Glomerular endothelial cell (primary cell): ENCODE measurements around the gene FEN1. TPM values are rescaled to one million over a fixed set of nuclear protein-coding genes. Genes with fewer than 3 reads are reported as not detected.

Experiments used
- DNase-seq: peaks from one replicate; pipeline ENCODE4 v3.0.0-alpha.2; 2011; ENCODE audit warnings: low read depth, low spot score; ENCODE audit errors: extremely low read depth
- total RNA-seq: library from RNA; depleted of rRNA; stranded (reverse); fragments of >200 nt; gene quantifications from 2 replicates; pipeline ENCODE4 v1.2.3, GENCODE V29; 2015

FEN1 gene
- total RNA-seq, 1 donor from 2014 or later: 20.5 TPM

GRCh38 chr11:61793083-61793828 is 545 bp downstream of the FEN1 start:
- no peak for DNase-seq

- DNase-seq: no peak
These were observed 1.1 kb downstream of the FEN1 start for GRCh38 chr11:61793829-61794204.

GRCh38 chr11:61794579-61794978 is 1.9 kb downstream of the FEN1 start:
- no peak for DNase-seq

DNA sequence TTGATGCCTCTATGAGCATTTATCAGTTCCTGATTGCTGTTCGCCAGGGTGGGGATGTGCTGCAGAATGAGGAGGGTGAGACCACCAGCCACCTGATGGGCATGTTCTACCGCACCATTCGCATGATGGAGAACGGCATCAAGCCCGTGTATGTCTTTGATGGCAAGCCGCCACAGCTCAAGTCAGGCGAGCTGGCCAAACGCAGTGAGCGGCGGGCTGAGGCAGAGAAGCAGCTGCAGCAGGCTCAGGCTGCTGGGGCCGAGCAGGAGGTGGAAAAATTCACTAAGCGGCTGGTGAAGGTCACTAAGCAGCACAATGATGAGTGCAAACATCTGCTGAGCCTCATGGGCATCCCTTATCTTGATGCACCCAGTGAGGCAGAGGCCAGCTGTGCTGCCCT is 2.7 kb downstream of the FEN1 start:
- DNase-seq: no peak

DNA sequence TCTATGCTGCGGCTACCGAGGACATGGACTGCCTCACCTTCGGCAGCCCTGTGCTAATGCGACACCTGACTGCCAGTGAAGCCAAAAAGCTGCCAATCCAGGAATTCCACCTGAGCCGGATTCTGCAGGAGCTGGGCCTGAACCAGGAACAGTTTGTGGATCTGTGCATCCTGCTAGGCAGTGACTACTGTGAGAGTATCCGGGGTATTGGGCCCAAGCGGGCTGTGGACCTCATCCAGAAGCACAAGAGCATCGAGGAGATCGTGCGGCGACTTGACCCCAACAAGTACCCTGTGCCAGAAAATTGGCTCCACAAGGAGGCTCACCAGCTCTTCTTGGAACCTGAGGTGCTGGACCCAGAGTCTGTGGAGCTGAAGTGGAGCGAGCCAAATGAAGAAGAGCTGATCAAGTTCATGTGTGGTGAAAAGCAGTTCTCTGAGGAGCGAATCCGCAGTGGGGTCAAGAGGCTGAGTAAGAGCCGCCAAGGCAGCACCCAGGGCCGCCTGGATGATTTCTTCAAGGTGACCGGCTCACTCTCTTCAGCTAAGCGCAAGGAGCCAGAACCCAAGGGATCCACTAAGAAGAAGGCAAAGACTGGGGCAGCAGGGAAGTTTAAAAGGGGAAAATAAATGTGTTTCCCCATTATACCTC is 3.3 kb downstream of the FEN1 start:
- no peak for DNase-seq

DNA sequence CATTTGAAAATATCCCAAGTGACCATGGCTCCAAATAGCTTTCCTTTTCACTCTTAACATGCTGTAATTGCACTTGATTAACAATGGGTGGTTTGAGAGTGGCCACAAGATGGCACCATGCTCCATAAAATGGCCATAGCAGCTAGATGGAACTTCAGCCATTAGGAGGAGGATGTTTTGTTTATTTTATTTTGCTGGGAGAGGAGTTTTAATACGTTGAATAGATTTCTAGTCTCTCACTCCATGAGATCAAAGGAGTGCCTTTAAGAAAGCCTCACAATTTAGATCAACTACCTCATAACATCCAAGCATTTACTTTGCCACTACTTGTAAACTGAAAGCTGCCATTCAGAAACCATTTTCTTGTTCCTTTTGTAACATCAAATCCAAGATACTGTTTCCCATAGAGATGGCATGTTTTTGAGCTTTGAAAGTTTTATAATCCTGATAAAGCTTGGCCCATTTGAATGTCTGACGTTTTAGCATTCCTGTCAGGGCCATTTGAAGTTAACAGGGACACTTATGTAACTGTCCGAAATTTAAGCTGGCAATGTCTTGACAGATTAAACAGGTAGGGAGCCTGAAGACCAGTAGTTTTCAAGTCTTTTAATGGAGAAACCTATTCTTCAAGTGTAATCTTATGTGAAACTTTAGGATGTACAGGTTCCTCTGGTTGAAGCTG is 4.7 kb downstream of the FEN1 start:
- DNase-seq: peak; percentile 82

GRCh38 chr11:61799665-61800284 is 7.1 kb downstream of the FEN1 start:
- DNase-seq: no peak

GRCh38 chr11:61800331-61801281 is 7.9 kb downstream of the FEN1 start:
- no peak for DNase-seq

DNA sequence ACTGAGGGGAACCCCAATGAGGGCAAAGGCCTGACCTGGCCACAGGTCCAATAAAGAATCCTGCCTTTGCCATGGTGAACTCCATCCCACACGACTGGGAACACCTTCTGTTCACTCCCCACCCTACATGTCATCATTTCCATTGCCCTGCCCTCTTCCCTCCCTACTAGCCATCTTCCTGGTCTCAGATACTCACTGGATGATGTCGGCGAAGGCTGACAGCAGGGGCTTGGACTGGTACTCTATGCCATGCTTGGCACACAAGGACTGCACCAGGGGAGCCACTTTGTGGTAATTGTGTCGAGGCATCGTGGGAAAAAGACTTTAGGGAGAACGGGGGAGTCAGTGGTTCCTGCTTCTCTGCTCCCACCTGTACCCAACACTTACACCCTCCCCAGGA is 9.9 kb downstream of the FEN1 start:
- no peak for DNase-seq

DNA sequence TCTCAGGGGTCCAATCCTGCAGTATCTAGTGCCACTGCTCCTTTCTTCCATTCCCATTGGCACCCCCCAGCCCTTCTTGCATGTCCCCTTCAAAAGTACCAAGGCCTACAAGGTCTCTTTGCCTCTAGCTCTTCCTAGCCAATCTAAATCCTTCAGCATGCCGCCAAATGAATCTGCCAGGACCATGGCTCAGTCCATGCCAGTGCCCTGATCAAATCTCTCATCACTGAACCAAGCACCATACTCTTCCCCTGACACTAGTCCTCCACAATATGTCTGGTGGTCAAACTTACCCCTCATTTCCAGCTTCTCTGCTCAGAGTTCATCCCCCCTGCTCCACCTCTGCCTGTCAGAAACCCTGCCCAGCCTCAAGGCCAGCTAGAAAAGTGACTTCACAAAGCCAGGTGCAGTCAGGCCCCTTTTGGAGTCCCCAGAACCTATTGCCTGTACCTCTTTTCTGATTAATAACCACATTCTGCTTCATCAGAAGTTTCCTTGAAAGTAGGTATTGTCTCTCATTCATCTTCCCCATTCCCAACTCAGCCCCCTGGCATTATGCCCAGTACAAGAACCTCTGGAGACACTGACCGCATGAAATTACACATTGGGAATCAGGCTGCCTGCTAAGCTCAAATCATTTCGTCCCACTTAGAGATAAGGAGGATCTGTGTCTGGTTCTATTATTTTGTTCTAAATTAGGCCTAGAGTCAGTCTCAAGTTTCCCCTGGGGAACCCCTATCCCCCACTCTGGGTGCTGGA is 11.4 kb downstream of the FEN1 start:
- no peak for DNase-seq

DNA sequence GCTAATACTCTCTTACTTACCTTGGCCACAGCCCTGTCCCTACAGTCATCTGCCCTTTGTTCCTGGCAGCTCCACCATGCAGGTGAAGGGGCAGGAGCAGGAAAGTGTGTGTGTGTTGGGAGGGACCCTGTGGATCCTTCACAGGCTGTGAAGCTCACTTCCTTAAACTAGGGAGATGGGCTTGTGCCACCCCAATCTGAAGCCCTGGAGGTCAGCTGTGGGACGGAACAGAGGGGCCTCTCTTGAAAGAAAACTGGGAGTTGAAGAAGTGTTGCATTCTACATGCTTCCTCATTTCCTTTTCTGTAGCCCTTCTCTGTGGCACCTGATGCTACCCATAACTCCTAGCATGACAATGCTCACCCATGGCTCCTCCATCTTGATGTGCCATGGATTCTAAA is 12.4 kb downstream of the FEN1 start:
- DNase-seq: no peak

GRCh38 chr11:61806785-61807184 is 14.1 kb downstream of the FEN1 start:
- no peak for DNase-seq

- DNase-seq: no peak
These were observed 18.0 kb downstream of the FEN1 start for GRCh38 chr11:61810671-61811175.

GRCh38 chr11:61811831-61812230 is 19.1 kb downstream of the FEN1 start:
- no peak for DNase-seq

- DNase-seq: no peak
These were observed 20.2 kb downstream of the FEN1 start for GRCh38 chr11:61812736-61813411.

DNA sequence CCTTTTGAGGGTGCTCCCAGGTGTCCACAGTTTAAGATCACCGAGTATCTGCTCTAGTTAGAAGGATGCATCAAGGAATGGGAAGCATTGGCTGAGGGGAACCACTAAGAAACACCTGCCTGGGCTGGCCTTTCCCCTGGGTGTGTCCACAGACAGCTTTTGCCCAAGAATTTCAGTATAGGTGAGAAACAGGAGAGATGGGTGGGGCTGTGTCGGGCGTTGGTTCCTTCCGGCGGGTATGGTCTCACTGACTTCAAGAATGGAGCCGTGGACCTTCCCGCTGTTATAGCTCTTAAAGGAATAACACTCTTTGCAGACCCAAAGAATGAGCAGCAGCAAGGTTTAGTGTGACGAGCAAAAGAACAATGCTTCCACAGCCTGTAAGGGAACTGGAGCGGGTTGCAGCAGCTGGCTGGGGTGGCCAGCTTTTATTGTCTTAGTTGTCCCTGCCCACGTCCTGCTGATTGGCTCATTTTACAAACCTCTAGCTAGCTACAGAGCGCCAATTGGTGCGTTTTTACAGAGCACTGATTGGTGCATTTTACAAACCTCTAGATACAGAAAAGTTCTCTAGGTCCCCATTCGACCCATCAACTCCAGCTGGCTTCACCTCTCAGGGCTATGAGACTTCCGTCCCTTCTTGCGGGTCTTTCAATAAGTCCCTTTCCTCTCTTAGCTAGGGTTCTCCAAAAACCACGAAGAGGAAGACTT is 21.7 kb downstream of the FEN1 start:
- no peak for DNase-seq

DNA sequence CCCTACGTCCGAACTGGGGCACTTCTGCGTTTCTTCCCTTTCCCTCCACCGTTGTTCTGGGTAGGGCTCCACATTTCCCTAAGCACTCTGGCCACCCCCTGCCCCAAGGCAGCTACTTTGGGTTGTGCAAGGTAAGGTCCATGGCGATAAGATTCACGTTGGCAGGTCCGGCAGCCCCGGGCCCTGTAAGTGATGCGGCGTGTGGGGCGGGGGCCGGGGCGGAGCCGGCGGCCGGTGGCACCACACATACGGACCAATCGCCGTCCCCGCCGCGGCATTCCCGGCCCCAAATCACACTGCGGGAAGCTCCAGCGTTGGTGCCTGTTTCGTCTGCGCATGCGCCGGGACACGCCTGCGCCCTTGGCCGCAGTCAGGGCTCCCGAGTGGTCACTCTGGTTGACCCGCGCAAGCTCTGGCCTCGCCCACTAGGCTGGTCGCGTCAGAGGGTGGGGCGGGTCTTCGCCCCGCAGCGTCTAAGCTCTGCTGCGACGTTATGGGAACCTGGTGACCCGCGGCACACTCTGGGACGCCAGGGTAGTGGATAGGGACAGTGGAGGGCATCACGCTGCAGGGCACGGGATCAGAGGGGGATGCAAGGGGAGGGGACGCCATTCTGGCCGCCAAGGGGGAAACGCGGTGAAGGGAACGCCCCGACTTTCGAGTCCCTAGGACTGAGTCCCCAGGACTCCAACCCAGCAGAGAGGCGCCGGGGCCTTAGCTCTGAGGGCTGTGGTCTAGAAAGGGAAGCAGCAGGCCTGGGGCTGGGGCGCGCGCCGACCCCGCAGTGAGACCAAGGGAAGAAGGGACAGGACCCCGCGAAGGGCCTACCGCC is 22.5 kb downstream of the FEN1 start:
- DNase-seq: no peak
